ENCODE measurements around the gene DUOX1. TPM values are rescaled to one million over a fixed set of nuclear protein-coding genes. Genes with fewer than 3 reads are reported as not detected.

DUOX1 gene
- total RNA-seq, 1 donor from 2014 or later, result 0.11 TPM

GRCh38 chr15:45165536-45165935 is 35.7 kb downstream of the DUOX1 start:
- CTCF ChIA-PET, result interaction anchor here (0.6 to 4.0 kb wide), 4 partner anchors 48 to 292 kb away, joined by 4 to 65 read pairs (median 7); a partner anchor contains a TSS
- TF ChIP-seq, protein P1, sequence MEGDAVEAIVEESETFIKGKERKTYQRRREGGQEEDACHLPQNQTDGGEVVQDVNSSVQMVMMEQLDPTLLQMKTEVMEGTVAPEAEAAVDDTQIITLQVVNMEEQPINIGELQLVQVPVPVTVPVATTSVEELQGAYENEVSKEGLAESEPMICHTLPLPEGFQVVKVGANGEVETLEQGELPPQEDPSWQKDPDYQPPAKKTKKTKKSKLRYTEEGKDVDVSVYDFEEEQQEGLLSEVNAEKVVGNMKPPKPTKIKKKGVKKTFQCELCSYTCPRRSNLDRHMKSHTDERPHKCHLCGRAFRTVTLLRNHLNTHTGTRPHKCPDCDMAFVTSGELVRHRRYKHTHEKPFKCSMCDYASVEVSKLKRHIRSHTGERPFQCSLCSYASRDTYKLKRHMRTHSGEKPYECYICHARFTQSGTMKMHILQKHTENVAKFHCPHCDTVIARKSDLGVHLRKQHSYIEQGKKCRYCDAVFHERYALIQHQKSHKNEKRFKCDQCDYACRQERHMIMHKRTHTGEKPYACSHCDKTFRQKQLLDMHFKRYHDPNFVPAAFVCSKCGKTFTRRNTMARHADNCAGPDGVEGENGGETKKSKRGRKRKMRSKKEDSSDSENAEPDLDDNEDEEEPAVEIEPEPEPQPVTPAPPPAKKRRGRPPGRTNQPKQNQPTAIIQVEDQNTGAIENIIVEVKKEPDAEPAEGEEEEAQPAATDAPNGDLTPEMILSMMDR (IDR thresholded peaks at IDR 0.05), result no peak
- Mint-ChIP-seq H3K9me3 (no peaks in the 10 kb centered on the region), H3K36me3 (ENCODE audit: low read depth) (peaks cover 4% of the 10 kb centered on the region), H3K4me3 (peak overlapping the region; percentile 75), H3K27ac (peak overlapping the region; percentile 80), H3K27me3 (no peaks in the 10 kb centered on the region), H3K4me1 (peaks cover 32% of the 10 kb centered on the region)
- ATAC-seq (ENCODE audit: low read depth) (no peak), DNase-seq (no peak)
- intact Hi-C loops (cut with micrococcal nuclease), result no loop called here
- POLR2A ChIA-PET, result interaction anchor here (0.6 to 3.4 kb wide), 2 partner anchors 20 to 33 kb away, joined by 3 to 21 read pairs; no protein-coding TSS in a partner anchor

DNA sequence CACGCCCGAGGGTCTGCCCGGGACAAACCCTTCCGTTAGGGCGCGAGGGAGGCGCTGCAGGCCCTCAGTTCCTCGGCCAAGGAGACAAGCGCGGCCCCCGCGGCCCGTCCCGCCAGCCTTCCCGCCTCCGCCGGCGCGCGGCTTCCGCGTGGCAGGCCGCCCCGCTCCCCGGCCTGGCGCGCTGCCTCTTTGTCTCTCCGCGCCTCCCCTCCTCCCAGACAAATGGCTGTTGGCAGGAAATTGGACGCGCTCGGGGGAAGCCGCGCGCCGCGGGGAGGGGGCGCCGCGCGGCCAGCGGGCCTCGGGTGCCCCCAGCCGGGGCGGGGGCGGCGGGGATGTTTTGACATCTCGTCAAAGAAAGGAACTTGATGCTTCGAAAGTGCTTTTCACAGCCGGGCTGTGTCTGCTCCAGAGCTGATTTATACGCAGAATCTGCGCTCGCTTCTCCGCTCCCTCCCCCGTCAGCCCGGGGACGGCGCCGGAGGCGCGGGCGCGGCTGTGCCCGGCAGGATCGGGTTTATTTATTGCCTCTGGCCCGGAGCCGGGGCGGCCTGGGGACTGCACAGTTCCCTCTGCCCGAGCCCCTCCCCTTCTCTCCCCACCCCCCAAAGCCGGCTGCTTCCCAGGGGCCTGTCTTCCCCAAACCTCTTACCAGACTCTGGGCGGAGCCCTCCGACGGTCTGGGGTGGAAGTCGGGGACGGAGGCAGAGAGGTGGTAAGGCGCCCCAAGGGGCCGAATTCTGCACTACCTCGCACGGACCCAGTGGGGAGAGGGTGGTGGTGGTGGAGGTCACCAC is 37.2 kb downstream of the DUOX1 start:
- Mint-ChIP-seq H3K36me3 (ENCODE audit: low read depth) (peaks cover under 1% of the 10 kb centered on the region), H3K27me3 (no peaks in the 10 kb centered on the region), H3K4me1 (peaks cover 32% of the 10 kb centered on the region), H3K27ac (peak overlapping the region; percentile 80), H3K4me3 (peak overlapping the region; percentile 81), H3K9me3 (no peaks in the 10 kb centered on the region)
- TF ChIP-seq, protein P1 (IDR thresholded peaks at IDR 0.05), result no peak
- ATAC-seq (ENCODE audit: low read depth), result peak; percentile 95
- ChIA-PET POLR2A (interaction anchor here (0.9 to 3.4 kb wide), 8 partner anchors 10 to 235 kb away, joined by 3 to 24 read pairs (median 8); partner anchors contain the start of genes GATM and SHF), CTCF (interaction anchor here (0.7 to 1.4 kb wide), 7 partner anchors 10 to 264 kb away, joined by 3 to 7 read pairs (median 4); a partner anchor contains a TSS)
- DNase-seq, result peak; percentile 75
- intact Hi-C loops (cut with micrococcal nuclease), result loop anchor here (1.0 kb wide), 6 partner anchors 21 to 420 kb away; partner anchors contain the start of gene BLOC1S6

GRCh38 chr15:45167631-45168205 is 37.9 kb downstream of the DUOX1 start:
- peak overlapping the region; percentile 81 for H3K4me3 Mint-ChIP-seq
- no peak for ATAC-seq (ENCODE audit: low read depth)
- H3K36me3 Mint-ChIP-seq (ENCODE audit: low read depth), result no peaks in the 10 kb centered on the region
- H3K27ac Mint-ChIP-seq, result peak overlapping the region; percentile 80
- no peak for DNase-seq
- peaks cover 32% of the 10 kb centered on the region for H3K4me1 Mint-ChIP-seq
- H3K9me3 Mint-ChIP-seq, result no peaks in the 10 kb centered on the region
- intact Hi-C loops (cut with micrococcal nuclease), result loop anchor here (1.0 kb wide), 6 partner anchors 21 to 420 kb away; partner anchors contain the start of gene BLOC1S6
- no peaks in the 10 kb centered on the region for H3K27me3 Mint-ChIP-seq
- CTCF ChIA-PET, result interaction anchor here (0.7 to 1.4 kb wide), 11 partner anchors 9 to 263 kb away, joined by 3 to 7 read pairs (median 4); partner anchors contain the start of gene SHF
- POLR2A ChIA-PET, result interaction anchor here (0.6 to 3.4 kb wide), 10 partner anchors 9 to 235 kb away, joined by 3 to 24 read pairs (median 7); partner anchors contain the start of genes GATM and SHF
- TF ChIP-seq, protein P1 (IDR thresholded peaks at IDR 0.05), result no peak

GRCh38 chr15:45168286-45168685 is 38.5 kb downstream of the DUOX1 start:
- Mint-ChIP-seq H3K9me3 (no peaks in the 10 kb centered on the region), H3K27ac (peak overlapping the region; percentile 13), H3K27me3 (no peaks in the 10 kb centered on the region), H3K4me3 (no peak overlapping the region), H3K36me3 (ENCODE audit: low read depth) (no peaks in the 10 kb centered on the region), H3K4me1 (peaks cover 29% of the 10 kb centered on the region)
- intact Hi-C loops (cut with micrococcal nuclease), result no loop called here
- no peak for DNase-seq
- CTCF ChIA-PET, result interaction anchor here (0.7 to 1.4 kb wide), 10 partner anchors 17 to 234 kb away, joined by 3 to 6 read pairs (median 3); partner anchors contain the start of gene SHF
- POLR2A ChIA-PET, result interaction anchor here (0.5 to 3.4 kb wide), 7 partner anchors 17 to 880 kb away, joined by 3 to 24 read pairs (median 8); partner anchors contain the start of gene GOLM2
- no peak for ATAC-seq (ENCODE audit: low read depth)
- TF ChIP-seq, protein P1 (IDR thresholded peaks at IDR 0.05), result no peak
